HepG2 (cell line): Measurements from ENCODE around the gene SLC31A2. TPM values are rescaled to one million over a fixed set of nuclear protein-coding genes. Genes with fewer than 3 reads are reported as not detected.

ENCODE experiments used
- ARHGAP35 ChIP-seq: sonication (generic); formaldehyde crosslinking; IDR thresholded peaks from 2 replicates; pipeline ENCODE4 v1.9.0; 2022; ENCODE audit warnings: mild to moderate bottlenecking, inconsistent platforms, moderate library complexity, missing genetic modification reagents, borderline replicate concordance
- ATM ChIP-seq: fragments of 450-650 bp; IDR thresholded peaks from 2 replicates; pipeline ENCODE4 v1.7.1; 2017; ENCODE audit warnings: mild to moderate bottlenecking, borderline replicate concordance
- FOXJ3 ChIP-seq: sonication (generic); formaldehyde crosslinking; IDR thresholded peaks from 2 replicates; pipeline ENCODE4 v1.4.0; 2020; ENCODE audit warnings: missing genetic modification reagents, mild to moderate bottlenecking, borderline replicate concordance
- MAX ChIP-seq: IDR thresholded peaks from 2 replicates; pipeline ENCODE4 v1.6.1; 2012; ENCODE audit warnings: inconsistent platforms
- NFRKB ChIP-seq: fragments of 450-650 bp; IDR thresholded peaks from 2 replicates; pipeline ENCODE4 v1.6.1; 2017
- RELA ChIP-seq: sonication (generic); formaldehyde crosslinking; IDR thresholded peaks from 2 replicates; pipeline ENCODE4 v1.4.0; 2020; ENCODE audit warnings: missing genetic modification reagents
- SALL1 ChIP-seq: sonication (generic); formaldehyde crosslinking; IDR thresholded peaks from 2 replicates; pipeline ENCODE4 v1.8.0; 2022; ENCODE audit warnings: mild to moderate bottlenecking, missing genetic modification reagents
- SMAD9 ChIP-seq: sonication (generic); formaldehyde crosslinking; IDR thresholded peaks from 2 replicates; pipeline ENCODE4 v1.5.1; 2020; ENCODE audit warnings: mild to moderate bottlenecking, missing genetic modification reagents
- THAP11 ChIP-seq: IDR thresholded peaks from 2 replicates; pipeline ENCODE4 v1.6.1; 2016; ENCODE audit warnings: missing biosample characterization, missing genetic modification reagents
- TIGD3 ChIP-seq: sonication (generic); formaldehyde crosslinking; IDR thresholded peaks from 2 replicates; pipeline ENCODE4 v1.5.1; 2020; ENCODE audit warnings: mild to moderate bottlenecking, missing genetic modification reagents, borderline replicate concordance
- ZBED4 ChIP-seq: sonication (generic); formaldehyde crosslinking; IDR thresholded peaks from 2 replicates; pipeline ENCODE4 v1.4.0; 2020; ENCODE audit warnings: missing genetic modification reagents, borderline replicate concordance
- ZNF317 ChIP-seq: sonication (generic); formaldehyde crosslinking; IDR thresholded peaks from 2 replicates; pipeline ENCODE4 v1.5.0; 2020; ENCODE audit warnings: mild to moderate bottlenecking, missing genetic modification reagents
- ZNF543 ChIP-seq: sonication (generic); formaldehyde crosslinking; IDR thresholded peaks from 2 replicates; pipeline ENCODE4 v1.4.0; 2020; ENCODE audit warnings: mild to moderate bottlenecking, missing genetic modification reagents
- ZNF790 ChIP-seq: sonication (generic); formaldehyde crosslinking; IDR thresholded peaks from 2 replicates; pipeline ENCODE4 v1.8.0; 2022; ENCODE audit warnings: missing genetic modification reagents, mild to moderate bottlenecking, borderline replicate concordance
- polyA plus RNA-seq, 8 experiments: library from polyadenylated mRNA; depleted of rRNA in 3 of 8; stranded (reverse) in 7 of 8; unstranded in 1 of 8; fragments of >200 nt; fragmentation: Illumina TruSeq in 4 of 8; extraction: Trizol in 4 of 8; gene quantifications; 2 replicates each; pipeline versions ENCODE4 v1.2.1 to v1.2.3, GENCODE V29; 2011 to 2016; ENCODE audit warnings: low read depth in 4 of 8, missing spikeins in 1 of 8, mixed read lengths in 1 of 8; ENCODE audit not compliant: insufficient read depth in 1 of 8
- total RNA-seq, 5 experiments: library from RNA; depleted of rRNA; stranded (reverse); fragments of >200 nt; fragmentation: Illumina TruSeq; extraction: Trizol; gene quantifications; 2 replicates each; pipeline ENCODE4 v1.2.3, GENCODE V29; 2016; ENCODE audit warnings: low read depth in 1 of 5
- TF ChIP-seq, protein P1 (sequence below): sonication (generic); formaldehyde crosslinking; IDR thresholded peaks from 2 replicates; pipeline ENCODE4 v1.8.1; 2022; ENCODE audit warnings: mild to moderate bottlenecking, missing genetic modification reagents
- TF ChIP-seq, protein P2 (sequence below): sonication (generic); formaldehyde crosslinking; conservative IDR thresholded peaks from 2 replicates; pipeline ENCODE4 v1.5.0; 2020; ENCODE audit warnings: missing genetic modification reagents
- TF ChIP-seq, protein P3 (sequence below): IDR thresholded peaks from 2 replicates; pipeline ENCODE4 v1.6.1; 2012; ENCODE audit warnings: low read length, improper control_type of control experiment

Gene SLC31A2
- total and polyA plus RNA-seq, 2 of the 13 experiments (the other 11 are each of a cell fraction or from before 2014, with no cell fraction given) = 9.3 to 10.2 TPM

DNA sequence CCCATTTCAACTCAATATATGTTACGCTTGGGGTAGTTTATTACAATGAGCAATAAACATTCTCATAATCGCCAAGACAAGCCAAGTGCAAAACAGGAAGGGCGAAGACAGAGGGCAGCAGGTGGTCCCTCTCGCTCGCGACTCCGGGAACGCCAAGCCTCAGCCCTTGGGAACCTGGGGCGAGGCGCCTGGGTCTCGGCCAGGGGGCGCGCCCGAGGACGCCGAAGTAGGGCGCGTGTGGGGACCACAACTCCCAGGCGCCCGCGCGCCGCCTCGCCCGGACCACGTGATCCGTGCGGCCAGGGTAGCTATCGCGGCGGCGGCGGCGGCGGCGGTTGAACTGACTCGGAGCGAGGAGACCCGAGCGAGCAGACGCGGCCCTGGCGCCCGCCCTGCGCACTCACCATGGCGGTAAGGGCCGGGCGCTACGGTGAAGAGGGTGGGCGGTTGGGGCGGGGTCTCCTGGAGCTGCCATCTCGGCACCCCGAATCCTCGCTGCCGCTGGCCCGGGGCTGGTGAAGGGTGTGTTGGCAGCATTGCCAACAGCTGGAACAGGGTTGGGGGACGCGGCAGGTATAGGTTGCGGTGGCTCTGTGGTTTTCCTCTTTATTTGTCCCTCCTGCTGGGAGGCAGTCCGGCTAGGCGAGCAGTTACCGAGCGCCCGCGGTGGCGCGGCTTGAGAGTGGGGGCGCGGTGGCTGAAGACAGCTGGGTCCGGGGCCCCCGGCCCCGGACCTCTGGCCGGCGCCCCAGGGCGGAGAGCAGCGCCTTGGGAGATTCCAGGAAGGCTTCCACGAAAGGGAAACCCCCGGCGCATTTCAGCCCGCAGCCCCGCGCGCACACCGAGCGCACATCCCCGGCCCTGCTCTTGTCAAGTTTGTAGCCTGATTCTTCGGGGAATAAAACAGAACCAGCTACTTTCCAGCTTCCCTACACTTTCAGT lies at the start of gene SLC31A2 (continued):
- TF ChIP-seq, protein P1, sequence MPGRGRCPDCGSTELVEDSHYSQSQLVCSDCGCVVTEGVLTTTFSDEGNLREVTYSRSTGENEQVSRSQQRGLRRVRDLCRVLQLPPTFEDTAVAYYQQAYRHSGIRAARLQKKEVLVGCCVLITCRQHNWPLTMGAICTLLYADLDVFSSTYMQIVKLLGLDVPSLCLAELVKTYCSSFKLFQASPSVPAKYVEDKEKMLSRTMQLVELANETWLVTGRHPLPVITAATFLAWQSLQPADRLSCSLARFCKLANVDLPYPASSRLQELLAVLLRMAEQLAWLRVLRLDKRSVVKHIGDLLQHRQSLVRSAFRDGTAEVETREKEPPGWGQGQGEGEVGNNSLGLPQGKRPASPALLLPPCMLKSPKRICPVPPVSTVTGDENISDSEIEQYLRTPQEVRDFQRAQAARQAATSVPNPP (CRISPR knock-in tag) = 0 out of 2 replicates have a peak, but pooled peaks have one; percentile 16
- TF ChIP-seq NFRKB = no peak
- TF ChIP-seq THAP11 (CRISPR knock-in tag) = peak; percentile 99
- TF ChIP-seq ZNF790 (CRISPR knock-in tag) = no peak
- no peak for TF ChIP-seq ZNF543 (CRISPR knock-in tag)
- no peak for TF ChIP-seq ARHGAP35 (CRISPR knock-in tag)
- no peak for TF ChIP-seq FOXJ3 (CRISPR knock-in tag)
- TF ChIP-seq, protein P2, sequence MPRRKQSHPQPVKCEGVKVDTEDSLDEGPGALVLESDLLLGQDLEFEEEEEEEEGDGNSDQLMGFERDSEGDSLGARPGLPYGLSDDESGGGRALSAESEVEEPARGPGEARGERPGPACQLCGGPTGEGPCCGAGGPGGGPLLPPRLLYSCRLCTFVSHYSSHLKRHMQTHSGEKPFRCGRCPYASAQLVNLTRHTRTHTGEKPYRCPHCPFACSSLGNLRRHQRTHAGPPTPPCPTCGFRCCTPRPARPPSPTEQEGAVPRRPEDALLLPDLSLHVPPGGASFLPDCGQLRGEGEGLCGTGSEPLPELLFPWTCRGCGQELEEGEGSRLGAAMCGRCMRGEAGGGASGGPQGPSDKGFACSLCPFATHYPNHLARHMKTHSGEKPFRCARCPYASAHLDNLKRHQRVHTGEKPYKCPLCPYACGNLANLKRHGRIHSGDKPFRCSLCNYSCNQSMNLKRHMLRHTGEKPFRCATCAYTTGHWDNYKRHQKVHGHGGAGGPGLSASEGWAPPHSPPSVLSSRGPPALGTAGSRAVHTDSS = 0 out of 2 replicates have a peak, but pooled peaks have one; percentile 36
- TF ChIP-seq, protein P3, sequence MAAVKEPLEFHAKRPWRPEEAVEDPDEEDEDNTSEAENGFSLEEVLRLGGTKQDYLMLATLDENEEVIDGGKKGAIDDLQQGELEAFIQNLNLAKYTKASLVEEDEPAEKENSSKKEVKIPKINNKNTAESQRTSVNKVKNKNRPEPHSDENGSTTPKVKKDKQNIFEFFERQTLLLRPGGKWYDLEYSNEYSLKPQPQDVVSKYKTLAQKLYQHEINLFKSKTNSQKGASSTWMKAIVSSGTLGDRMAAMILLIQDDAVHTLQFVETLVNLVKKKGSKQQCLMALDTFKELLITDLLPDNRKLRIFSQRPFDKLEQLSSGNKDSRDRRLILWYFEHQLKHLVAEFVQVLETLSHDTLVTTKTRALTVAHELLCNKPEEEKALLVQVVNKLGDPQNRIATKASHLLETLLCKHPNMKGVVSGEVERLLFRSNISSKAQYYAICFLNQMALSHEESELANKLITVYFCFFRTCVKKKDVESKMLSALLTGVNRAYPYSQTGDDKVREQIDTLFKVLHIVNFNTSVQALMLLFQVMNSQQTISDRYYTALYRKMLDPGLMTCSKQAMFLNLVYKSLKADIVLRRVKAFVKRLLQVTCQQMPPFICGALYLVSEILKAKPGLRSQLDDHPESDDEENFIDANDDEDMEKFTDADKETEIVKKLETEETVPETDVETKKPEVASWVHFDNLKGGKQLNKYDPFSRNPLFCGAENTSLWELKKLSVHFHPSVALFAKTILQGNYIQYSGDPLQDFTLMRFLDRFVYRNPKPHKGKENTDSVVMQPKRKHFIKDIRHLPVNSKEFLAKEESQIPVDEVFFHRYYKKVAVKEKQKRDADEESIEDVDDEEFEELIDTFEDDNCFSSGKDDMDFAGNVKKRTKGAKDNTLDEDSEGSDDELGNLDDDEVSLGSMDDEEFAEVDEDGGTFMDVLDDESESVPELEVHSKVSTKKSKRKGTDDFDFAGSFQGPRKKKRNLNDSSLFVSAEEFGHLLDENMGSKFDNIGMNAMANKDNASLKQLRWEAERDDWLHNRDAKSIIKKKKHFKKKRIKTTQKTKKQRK = no peak
- peak; percentile 79 for TF ChIP-seq MAX
- no peak for TF ChIP-seq TIGD3 (CRISPR knock-in tag)
- TF ChIP-seq ZNF317 (CRISPR knock-in tag) = no peak
- no peak for TF ChIP-seq ATM
- TF ChIP-seq RELA (CRISPR knock-in tag) = no peak
- TF ChIP-seq ZBED4 (CRISPR knock-in tag) = peak; percentile 36; the same call in 1 of the 2 replicates
- peak; percentile 78 for TF ChIP-seq SALL1 (CRISPR knock-in tag)
- no peak for TF ChIP-seq SMAD9 (CRISPR knock-in tag)
